HFFc6 (cell line): ENCODE measurements around the gene KCNQ1OT1. TPM values are rescaled to one million over a fixed set of nuclear protein-coding genes. Genes with fewer than 3 reads are reported as not detected.

ENCODE experiments used
- DNase-seq: peaks from one replicate; pipeline ENCODE4 v3.0.0-alpha.2; 2018
- H3K27ac Mint-ChIP-seq: 2 replicates; pipeline ENCODE4 v1.8.0; 2020; ENCODE audit warnings: mild to moderate bottlenecking, mixed read lengths
- H3K27me3 Mint-ChIP-seq: 2 replicates; pipeline ENCODE4 v1.8.0; 2021; ENCODE audit warnings: mild to moderate bottlenecking, moderate library complexity, mixed read lengths; ENCODE audit not compliant: insufficient read depth
- H3K36me3 Mint-ChIP-seq: 2 replicates; pipeline ENCODE4 v1.8.0; 2021; ENCODE audit warnings: low read depth, mixed read lengths
- H3K4me1 Mint-ChIP-seq: 2 replicates; pipeline ENCODE4 v1.8.0; 2020; ENCODE audit warnings: low read depth, mixed read lengths
- H3K4me3 Mint-ChIP-seq: 2 replicates; pipeline ENCODE4 v1.8.0; 2020; ENCODE audit warnings: mild to moderate bottlenecking, moderate library complexity, mixed read lengths
- H3K9me3 Mint-ChIP-seq: 2 replicates; pipeline ENCODE4 v1.8.0; 2020; ENCODE audit warnings: mild to moderate bottlenecking, mixed read lengths
- total RNA-seq, 6 experiments: library from RNA; stranded (reverse); fragmentation: NEBNext Ultra II Directional; extraction: Animal tissue kit (Norgen Biotek cat#: 25700); gene quantifications; 2 replicates in 1 of 6; 3 replicates in 5 of 6; pipeline ENCODE4 v1.2.3, GENCODE V29; 2021
- TF ChIP-seq, protein P1 (sequence below): fragments of 200-600 bp; sonication (generic); IDR thresholded peaks from 2 replicates; pipeline ENCODE4 v1.5.0; 2021; ENCODE audit warnings: antibody characterized with exemption, mild to moderate bottlenecking

Gene KCNQ1OT1
- total RNA-seq, 6 experiments from 2014 or later = 0.41 to 0.76 (median 0.43) TPM

DNA sequence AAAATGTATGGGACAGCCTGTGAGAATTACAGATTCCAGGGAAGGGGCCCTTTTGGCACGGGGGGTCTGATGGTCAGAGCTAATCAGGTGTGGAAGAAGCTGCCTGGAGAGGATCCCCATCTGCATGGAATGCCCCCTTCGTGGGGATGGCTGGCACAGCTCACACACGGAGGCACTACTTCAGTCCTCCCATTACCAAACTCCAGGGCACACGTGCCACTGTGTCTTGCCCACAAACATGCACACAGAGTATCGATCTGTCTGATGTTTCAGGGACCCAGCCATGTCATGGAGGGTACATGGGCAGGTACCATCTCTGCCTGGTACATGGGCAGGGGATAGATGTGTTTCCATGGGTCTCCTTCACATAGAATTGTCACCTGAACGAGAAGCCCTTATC is 14.7 kb downstream of the KCNQ1OT1 start:
- H3K36me3 Mint-ChIP-seq = no peaks in the 10 kb centered on the region
- TF ChIP-seq, protein P1, sequence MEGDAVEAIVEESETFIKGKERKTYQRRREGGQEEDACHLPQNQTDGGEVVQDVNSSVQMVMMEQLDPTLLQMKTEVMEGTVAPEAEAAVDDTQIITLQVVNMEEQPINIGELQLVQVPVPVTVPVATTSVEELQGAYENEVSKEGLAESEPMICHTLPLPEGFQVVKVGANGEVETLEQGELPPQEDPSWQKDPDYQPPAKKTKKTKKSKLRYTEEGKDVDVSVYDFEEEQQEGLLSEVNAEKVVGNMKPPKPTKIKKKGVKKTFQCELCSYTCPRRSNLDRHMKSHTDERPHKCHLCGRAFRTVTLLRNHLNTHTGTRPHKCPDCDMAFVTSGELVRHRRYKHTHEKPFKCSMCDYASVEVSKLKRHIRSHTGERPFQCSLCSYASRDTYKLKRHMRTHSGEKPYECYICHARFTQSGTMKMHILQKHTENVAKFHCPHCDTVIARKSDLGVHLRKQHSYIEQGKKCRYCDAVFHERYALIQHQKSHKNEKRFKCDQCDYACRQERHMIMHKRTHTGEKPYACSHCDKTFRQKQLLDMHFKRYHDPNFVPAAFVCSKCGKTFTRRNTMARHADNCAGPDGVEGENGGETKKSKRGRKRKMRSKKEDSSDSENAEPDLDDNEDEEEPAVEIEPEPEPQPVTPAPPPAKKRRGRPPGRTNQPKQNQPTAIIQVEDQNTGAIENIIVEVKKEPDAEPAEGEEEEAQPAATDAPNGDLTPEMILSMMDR = no peak
- no peak overlapping the region for H3K27ac Mint-ChIP-seq
- no peak overlapping the region for H3K4me3 Mint-ChIP-seq
- H3K9me3 Mint-ChIP-seq = no peaks in the 10 kb centered on the region
- DNase-seq = no peak
- H3K27me3 Mint-ChIP-seq = peaks cover 16% of the 10 kb centered on the region
- H3K4me1 Mint-ChIP-seq = no peaks in the 10 kb centered on the region

DNA sequence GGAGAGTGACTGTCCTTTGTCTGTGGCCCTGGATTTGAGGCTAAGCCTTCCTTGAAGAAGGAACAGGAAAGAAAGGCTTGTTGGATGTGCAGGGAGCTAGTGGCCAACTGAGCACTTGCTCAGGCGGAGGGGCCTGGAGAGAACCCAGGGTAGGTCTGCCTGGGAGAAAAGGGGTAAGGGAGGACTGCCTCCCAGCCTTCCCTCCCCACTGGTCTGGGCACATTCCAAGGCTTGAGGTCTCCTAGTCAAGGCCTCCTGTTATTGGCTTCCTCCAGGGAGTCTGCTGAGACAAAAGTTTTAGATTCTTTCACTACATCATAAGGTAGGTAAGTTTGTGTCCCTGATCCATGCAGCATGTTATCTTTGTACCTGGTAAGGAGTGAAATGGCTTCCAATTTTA is 15.2 kb downstream of the KCNQ1OT1 start:
- Mint-ChIP-seq H3K4me3 (no peak overlapping the region), H3K27me3 (peaks cover 15% of the 10 kb centered on the region), H3K36me3 (no peaks in the 10 kb centered on the region), H3K9me3 (no peaks in the 10 kb centered on the region), H3K27ac (no peak overlapping the region), H3K4me1 (no peaks in the 10 kb centered on the region)
- TF ChIP-seq, protein P1 = no peak
- no peak for DNase-seq

DNA sequence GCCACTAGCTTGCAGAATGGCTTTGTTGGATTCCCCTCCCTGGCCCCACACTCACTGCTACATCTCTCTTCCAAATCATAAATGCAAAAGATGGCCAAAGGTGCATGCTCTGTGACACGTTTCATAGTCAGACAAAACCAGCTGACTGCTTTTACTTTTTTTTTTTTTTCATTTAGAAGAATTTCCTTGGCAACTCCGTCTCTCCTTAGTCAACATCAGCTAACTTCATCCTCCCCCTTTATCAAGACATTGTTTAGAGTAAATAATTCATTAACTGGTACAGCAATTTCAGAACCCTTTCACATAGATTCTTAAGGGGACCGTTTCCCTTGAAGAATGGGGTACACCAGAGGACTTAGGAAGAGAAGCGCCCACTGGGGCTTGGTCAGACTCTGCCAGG is 16.0 kb downstream of the KCNQ1OT1 start:
- Mint-ChIP-seq H3K36me3 (no peaks in the 10 kb centered on the region), H3K27ac (no peak overlapping the region)

DNA sequence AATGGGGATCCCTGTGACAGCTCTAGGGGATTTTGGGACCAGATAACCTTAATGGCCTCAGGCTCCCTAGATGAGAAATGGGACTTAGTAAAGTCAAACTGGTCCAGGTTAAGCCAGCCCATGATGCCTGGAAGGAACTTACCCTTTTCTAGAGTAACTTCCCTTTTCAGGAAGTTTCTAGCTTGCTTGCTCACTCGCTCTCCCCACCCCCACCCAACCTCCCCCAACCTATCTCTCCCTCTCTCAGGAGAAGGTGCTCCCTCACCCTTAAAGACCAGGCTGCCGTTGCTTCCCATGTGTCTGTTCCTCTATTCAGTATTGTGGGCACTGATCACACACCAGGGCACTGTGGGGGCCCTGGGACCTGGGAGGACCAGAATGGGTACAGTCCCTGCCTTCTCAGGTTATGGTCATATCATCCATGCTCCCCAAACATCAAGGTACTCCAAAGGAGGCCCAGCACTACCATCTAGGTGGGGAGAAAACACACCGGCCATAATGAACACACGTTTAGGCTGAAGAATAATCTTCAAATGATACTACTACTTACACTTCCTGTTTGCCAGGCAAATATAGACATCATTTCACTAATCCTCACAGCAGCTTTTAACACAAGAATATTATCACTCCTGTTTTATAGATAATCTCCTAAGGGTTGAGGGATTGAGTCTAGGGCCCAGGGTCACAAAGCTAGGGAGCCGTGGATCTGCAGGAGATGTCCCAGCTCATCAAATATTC is 18.2 kb downstream of the KCNQ1OT1 start:
- H3K4me3 Mint-ChIP-seq = no peak overlapping the region
- no peak overlapping the region for H3K27ac Mint-ChIP-seq
- no peaks in the 10 kb centered on the region for H3K4me1 Mint-ChIP-seq
- H3K36me3 Mint-ChIP-seq = no peaks in the 10 kb centered on the region
- H3K27me3 Mint-ChIP-seq = peaks cover 13% of the 10 kb centered on the region
- TF ChIP-seq, protein P1 = no peak
- DNase-seq = no peak
- H3K9me3 Mint-ChIP-seq = no peaks in the 10 kb centered on the region

More for the DNA sequence above, 16.0 kb downstream of the KCNQ1OT1 start:
- Mint-ChIP-seq H3K9me3 (no peaks in the 10 kb centered on the region), H3K4me3 (no peak overlapping the region), H3K4me1 (no peaks in the 10 kb centered on the region), H3K27me3 (peaks cover 13% of the 10 kb centered on the region)
- TF ChIP-seq, protein P1 = no peak
- DNase-seq = no peak

DNA sequence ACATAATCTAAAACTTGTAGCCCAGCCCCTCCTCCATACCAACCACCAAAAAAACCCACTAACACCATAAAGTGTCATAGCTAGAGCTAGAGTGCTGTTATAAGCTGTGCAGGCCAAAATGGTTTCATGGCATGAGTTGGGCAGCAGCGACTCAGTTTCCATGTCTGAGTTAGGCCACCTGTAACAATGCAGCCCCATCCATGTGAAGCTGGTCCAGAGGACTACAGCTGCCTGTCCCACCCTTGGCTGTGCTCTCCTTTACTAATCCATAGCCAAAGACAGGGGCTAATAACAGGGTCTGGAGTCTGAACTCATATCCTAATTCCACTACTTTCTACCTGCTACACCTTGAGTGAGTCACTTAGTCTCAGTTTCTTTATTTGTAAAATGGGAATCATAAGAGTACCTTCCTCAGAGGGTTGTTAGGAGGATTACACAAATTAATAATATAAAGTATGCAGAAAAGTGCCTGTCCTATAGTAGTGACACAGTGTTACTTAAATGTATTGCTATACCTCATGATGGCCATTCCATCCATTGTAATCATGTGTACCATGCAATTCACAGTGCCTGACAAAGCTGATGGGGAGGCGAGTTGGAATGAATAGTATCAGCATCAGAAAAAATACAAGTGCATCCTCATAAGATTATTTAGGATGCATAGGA is 20.6 kb downstream of the KCNQ1OT1 start:
- no peak for DNase-seq
- no peaks in the 10 kb centered on the region for H3K36me3 Mint-ChIP-seq
- no peak overlapping the region for H3K27ac Mint-ChIP-seq
- H3K4me3 Mint-ChIP-seq = no peak overlapping the region
- peaks cover 8% of the 10 kb centered on the region for H3K27me3 Mint-ChIP-seq
- H3K4me1 Mint-ChIP-seq = no peaks in the 10 kb centered on the region
- TF ChIP-seq, protein P1 = no peak
- no peaks in the 10 kb centered on the region for H3K9me3 Mint-ChIP-seq
